Panc1 (cell line): Measurements from ENCODE around the gene DPP7.

Experiments used
- POLR2AphosphoS5 ChIP-seq: IDR thresholded peaks from 2 replicates; pipeline ENCODE4 v1.6.1; 2012; ENCODE audit warnings: mild to moderate bottlenecking, low read depth, low read length, moderate library complexity
- TF ChIP-seq, protein P1 (sequence below), 2 experiments: IDR thresholded peaks; 2 replicates each; pipeline ENCODE4 v1.6.1; 2011 to 2012; ENCODE audit warnings: low read depth in 2 of 2, control low read depth in 1 of 2, low read length in 1 of 2, mild to moderate bottlenecking in 1 of 2, moderate library complexity in 1 of 2; ENCODE audit not compliant: insufficient read depth in 1 of 2

DNA sequence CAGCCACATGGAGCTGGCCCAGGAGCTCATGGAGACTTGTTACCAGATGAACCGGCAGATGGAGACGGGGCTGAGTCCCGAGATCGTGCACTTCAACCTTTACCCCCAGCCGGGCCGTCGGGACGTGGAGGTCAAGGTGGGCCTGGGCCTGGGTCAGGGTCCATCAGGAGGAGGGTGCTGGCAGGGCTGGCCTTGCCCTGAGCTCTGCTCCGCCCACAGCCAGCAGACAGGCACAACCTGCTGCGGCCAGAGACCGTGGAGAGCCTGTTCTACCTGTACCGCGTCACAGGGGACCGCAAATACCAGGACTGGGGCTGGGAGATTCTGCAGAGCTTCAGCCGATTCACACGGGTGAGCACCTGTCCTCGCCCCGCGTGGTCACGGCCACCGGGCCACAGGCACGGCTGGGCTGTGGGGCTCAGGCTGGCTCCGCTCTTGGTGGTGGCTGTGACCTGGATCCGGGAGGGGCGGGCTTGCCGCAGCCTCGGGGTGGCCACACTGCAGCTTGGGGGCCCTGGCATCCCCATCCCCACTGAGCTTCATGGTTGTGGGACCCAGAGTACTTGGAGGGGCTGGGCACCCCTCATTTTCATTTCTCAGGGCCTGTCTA, 7.1 kb downstream of the DPP7 start:
- TF ChIP-seq, protein P1, sequence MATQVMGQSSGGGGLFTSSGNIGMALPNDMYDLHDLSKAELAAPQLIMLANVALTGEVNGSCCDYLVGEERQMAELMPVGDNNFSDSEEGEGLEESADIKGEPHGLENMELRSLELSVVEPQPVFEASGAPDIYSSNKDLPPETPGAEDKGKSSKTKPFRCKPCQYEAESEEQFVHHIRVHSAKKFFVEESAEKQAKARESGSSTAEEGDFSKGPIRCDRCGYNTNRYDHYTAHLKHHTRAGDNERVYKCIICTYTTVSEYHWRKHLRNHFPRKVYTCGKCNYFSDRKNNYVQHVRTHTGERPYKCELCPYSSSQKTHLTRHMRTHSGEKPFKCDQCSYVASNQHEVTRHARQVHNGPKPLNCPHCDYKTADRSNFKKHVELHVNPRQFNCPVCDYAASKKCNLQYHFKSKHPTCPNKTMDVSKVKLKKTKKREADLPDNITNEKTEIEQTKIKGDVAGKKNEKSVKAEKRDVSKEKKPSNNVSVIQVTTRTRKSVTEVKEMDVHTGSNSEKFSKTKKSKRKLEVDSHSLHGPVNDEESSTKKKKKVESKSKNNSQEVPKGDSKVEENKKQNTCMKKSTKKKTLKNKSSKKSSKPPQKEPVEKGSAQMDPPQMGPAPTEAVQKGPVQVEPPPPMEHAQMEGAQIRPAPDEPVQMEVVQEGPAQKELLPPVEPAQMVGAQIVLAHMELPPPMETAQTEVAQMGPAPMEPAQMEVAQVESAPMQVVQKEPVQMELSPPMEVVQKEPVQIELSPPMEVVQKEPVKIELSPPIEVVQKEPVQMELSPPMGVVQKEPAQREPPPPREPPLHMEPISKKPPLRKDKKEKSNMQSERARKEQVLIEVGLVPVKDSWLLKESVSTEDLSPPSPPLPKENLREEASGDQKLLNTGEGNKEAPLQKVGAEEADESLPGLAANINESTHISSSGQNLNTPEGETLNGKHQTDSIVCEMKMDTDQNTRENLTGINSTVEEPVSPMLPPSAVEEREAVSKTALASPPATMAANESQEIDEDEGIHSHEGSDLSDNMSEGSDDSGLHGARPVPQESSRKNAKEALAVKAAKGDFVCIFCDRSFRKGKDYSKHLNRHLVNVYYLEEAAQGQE (IDR thresholded peaks at IDR 0.05; ENCODE audit: insufficient read depth in 1 of 2, low read depth in 2 of 2, low read length in 1 of 2): no peak
- TF ChIP-seq POLR2AphosphoS5: no peak
